MCF 10A (cell line): ENCODE results near the gene RNF217. TPM values are rescaled to one million over a fixed set of nuclear protein-coding genes. Genes with fewer than 3 reads are reported as not detected.

ENCODE experiments used
- BruUV-seq: library from RNA; stranded (reverse); fragments of 400-500 nt; replicated peaks from 2 replicates; lab custom pipeline; 2021; lab: Mats Ljungman, UMichigan
- CTCF ChIA-PET: fragments of 300-600 bp; sonication (Branson Sonifier 250); formaldehyde crosslinking; extraction: SDS; loops from one replicate; lab custom pipeline; 2021; ENCODE audit warnings: antibody characterized with exemption, inconsistent platforms; lab: Yijun Ruan, JAX
- POLR2A ChIA-PET: fragments of 300-600, 350-650 bp; sonication (Branson Sonifier 250); formaldehyde crosslinking; extraction: SDS; loops from one replicate; lab custom pipeline; 2020; ENCODE audit warnings: antibody characterized with exemption, inconsistent platforms; lab: Yijun Ruan, JAX
- DNase-seq: peaks from one replicate; pipeline ENCODE4 v3.0.0-alpha.2; 2018; ENCODE audit not compliant: unreplicated experiment
- H3K27ac Mint-ChIP-seq: one replicate; pipeline ENCODE4 v1.8.0; 2022; ENCODE audit warnings: mild to moderate bottlenecking, low read depth, mixed read lengths; ENCODE audit not compliant: unreplicated experiment
- H3K27me3 Mint-ChIP-seq: one replicate; pipeline ENCODE4 v1.8.0; 2022; ENCODE audit warnings: mixed read lengths; ENCODE audit not compliant: insufficient read depth, unreplicated experiment
- H3K36me3 Mint-ChIP-seq: one replicate; pipeline ENCODE4 v1.8.0; 2022; ENCODE audit warnings: mild to moderate bottlenecking, moderate library complexity, mixed read lengths; ENCODE audit not compliant: insufficient read depth, unreplicated experiment
- H3K4me1 Mint-ChIP-seq: one replicate; pipeline ENCODE4 v1.8.0; 2022; ENCODE audit warnings: mixed read lengths; ENCODE audit not compliant: insufficient read depth, unreplicated experiment
- H3K4me3 Mint-ChIP-seq: one replicate; pipeline ENCODE4 v1.8.0; 2022; ENCODE audit warnings: mild to moderate bottlenecking, moderate library complexity, mixed read lengths; ENCODE audit not compliant: unreplicated experiment
- H3K9me3 Mint-ChIP-seq: one replicate; pipeline ENCODE4 v1.8.0; 2022; ENCODE audit warnings: mixed read lengths; ENCODE audit not compliant: unreplicated experiment
- CTCF ChIP-seq: fragments of 200-600 bp; IDR thresholded peaks from one replicate; pipeline ENCODE4 v1.8.0; 2022; ENCODE audit warnings: antibody characterized with exemption, mild to moderate bottlenecking; ENCODE audit not compliant: unreplicated experiment
- intact Hi-C: fragments of 100-400 bp; cut with micrococcal nuclease; formaldehyde crosslinking; loops from 2 replicates; pipeline ENCODE4 v1.14.1; 2022
- total RNA-seq: library from RNA; stranded (reverse); gene quantifications from 2 replicates; pipeline ENCODE4 v1.2.3, GENCODE V29; 2022

Gene RNF217
- total RNA-seq, 1 experiment from 2014 or later, result 24.8 TPM

- CTCF ChIA-PET, result interaction anchor here (0.5 to 1.1 kb wide), 5 partner anchors 13 to 902 kb away, joined by 3 to 6 read pairs (median 4); no protein-coding TSS in a partner anchor
- BruUV-seq, result no TSS peak
These were observed 37.0 kb downstream of the RNF217 start for GRCh38 chr6:124999105-124999764.

DNA sequence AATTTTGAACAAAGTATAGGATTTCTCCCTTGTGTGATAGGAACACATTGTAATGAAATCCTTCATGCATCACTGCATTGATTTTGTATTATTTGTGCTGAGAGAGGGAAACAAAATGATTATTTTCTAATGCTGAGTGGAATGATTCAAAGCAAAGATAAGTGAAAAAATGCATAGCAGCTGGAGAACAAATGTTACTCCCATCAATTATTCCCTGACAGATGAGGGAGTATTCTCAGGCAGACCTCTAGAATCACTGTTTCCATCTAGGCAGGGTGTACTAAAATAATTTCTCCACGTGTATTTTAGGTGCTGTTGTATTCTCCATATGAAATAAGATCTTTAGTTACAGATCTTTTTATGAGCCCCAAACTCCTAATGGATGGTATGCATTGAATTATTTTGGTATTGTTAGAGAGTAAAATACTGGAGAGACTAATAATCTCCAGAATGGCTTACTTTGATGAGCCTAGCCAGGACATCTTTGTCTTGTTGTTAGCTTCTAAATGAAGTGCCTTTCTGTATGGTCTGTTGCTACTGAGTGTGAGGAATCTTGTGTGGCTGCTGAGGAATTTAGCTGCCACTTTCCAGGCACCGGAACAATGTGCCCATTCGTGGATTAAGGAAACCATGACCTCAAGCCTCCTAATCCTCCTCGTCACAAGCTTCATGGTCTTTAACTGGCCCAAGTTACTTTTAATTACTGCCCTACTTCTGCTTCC, 39.6 kb downstream of the RNF217 start:
- Mint-ChIP-seq H3K27ac (peak overlapping the region; percentile 25), H3K36me3 (no peaks in the 10 kb centered on the region), H3K9me3 (no peaks in the 10 kb centered on the region), H3K4me3 (no peak overlapping the region), H3K4me1 (peaks cover 43% of the 10 kb centered on the region), H3K27me3 (no peaks in the 10 kb centered on the region)
- intact Hi-C loops, result no loop called here
- BruUV-seq, result no TSS peak
- POLR2A ChIA-PET, result interaction anchor here (0.8 kb wide), 1 partner anchor 31 kb away, joined by 3 read pairs; no protein-coding TSS in a partner anchor
- CTCF ChIA-PET, result no interaction called here
- TF ChIP-seq CTCF, result no peak
- DNase-seq, result no peak

More at GRCh38 chr6:124999105-124999764, 37.0 kb downstream of the RNF217 start:
- POLR2A ChIA-PET, result interaction anchor here (0.6 to 2.4 kb wide), 15 partner anchors 9 to 124 kb away, joined by 3 to 15 read pairs (median 5); partner anchors contain the start of gene RNF217
- Mint-ChIP-seq H3K36me3 (no peaks in the 10 kb centered on the region), H3K27ac (peak overlapping the region; percentile 7), H3K4me1 (peaks cover 41% of the 10 kb centered on the region), H3K9me3 (no peaks in the 10 kb centered on the region), H3K4me3 (no peak overlapping the region), H3K27me3 (no peaks in the 10 kb centered on the region)
- no peak for TF ChIP-seq CTCF
- peak; percentile 58 for DNase-seq
- intact Hi-C loops, result loop anchor here (5.0 kb wide), 1 partner anchor 53 kb away; no protein-coding TSS in a partner anchor

- Mint-ChIP-seq H3K4me1 (peaks cover 44% of the 10 kb centered on the region), H3K4me3 (no peak overlapping the region), H3K27me3 (no peaks in the 10 kb centered on the region), H3K27ac (peak overlapping the region; percentile 25), H3K36me3 (no peaks in the 10 kb centered on the region), H3K9me3 (no peaks in the 10 kb centered on the region)
- ChIA-PET POLR2A (interaction anchor here (0.8 kb wide), 1 partner anchor 32 kb away, joined by 3 read pairs; no protein-coding TSS in a partner anchor), CTCF (no interaction called here)
- no peak for TF ChIP-seq CTCF
- BruUV-seq, result no TSS peak
- DNase-seq, result no peak
- intact Hi-C loops, result no loop called here
These were observed 40.1 kb downstream of the RNF217 start for GRCh38 chr6:125002406-125002741.

- H3K27ac Mint-ChIP-seq, result peak overlapping the region; percentile 25
- intact Hi-C loops, result no loop called here
- no peaks in the 10 kb centered on the region for H3K36me3 Mint-ChIP-seq
- H3K4me3 Mint-ChIP-seq, result no peak overlapping the region
- H3K4me1 Mint-ChIP-seq, result peaks cover 41% of the 10 kb centered on the region
- no TSS peak for BruUV-seq
- DNase-seq, result no peak
- H3K27me3 Mint-ChIP-seq, result no peaks in the 10 kb centered on the region
- ChIA-PET CTCF (interaction anchor here (0.9 kb wide), 2 partner anchors 10 to 111 kb away, joined by 4 read pairs; no protein-coding TSS in a partner anchor), POLR2A (interaction anchor here (0.8 to 4.8 kb wide), 4 partner anchors 8 to 48 kb away, joined by 3 to 20 read pairs (median 11); no protein-coding TSS in a partner anchor)
- TF ChIP-seq CTCF, result no peak
- no peaks in the 10 kb centered on the region for H3K9me3 Mint-ChIP-seq
These were observed 40.8 kb downstream of the RNF217 start for GRCh38 chr6:125003070-125003469.
